ENCODE data around the gene PLPPR1. TPM values are rescaled to one million over a fixed set of nuclear protein-coding genes. Genes with fewer than 3 reads are reported as not detected.

PLPPR1 gene
- total RNA-seq, 1 experiment from 2014 or later: not detected

DNA sequence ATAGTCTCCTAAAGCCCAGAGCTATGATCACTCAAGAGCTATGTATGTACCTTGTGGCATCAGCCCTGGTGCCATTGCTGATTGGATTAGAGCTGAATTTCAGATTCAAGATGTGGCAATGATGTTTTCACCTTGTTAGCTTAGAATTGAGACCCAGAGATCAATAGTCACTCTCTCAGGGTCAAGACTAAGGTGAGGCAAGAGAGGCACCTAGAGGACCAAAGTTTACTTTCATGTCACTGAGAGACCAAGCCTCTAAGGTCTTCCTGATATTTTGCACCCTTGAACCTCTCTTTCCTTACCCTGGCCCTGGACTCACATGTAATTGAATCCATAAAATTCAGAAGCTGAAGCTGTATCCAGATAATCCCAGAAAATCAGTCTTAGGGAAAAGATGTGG, 313.4 kb downstream of the PLPPR1 start:
- ChIA-PET CTCF (interaction anchor here (1.2 kb wide), 1 partner anchor 8 kb away, joined by 3 read pairs; no protein-coding TSS in a partner anchor), POLR2A (no interaction called here), RAD21 (ENCODE audit: low non-redundant PET in 1 of 2, low total read pairs in 2 of 2, uncharacterized antibody in 2 of 2, unreplicated experiment in 2 of 2) (no interaction called here)
- no peaks in the 10 kb centered on the region for H3K4me1 ChIP-seq (ENCODE audit: control insufficient read depth in 1 of 2, insufficient read depth in 2 of 2, low read length in 2 of 2)
- intact Hi-C loops (cut with micrococcal nuclease): no loop called here
- no peaks in the 10 kb centered on the region for H3K9me3 ChIP-seq (ENCODE audit: control insufficient read depth in 1 of 2, insufficient read depth in 1 of 2, low read depth in 1 of 2, low read length in 2 of 2)
- no peaks in the 10 kb centered on the region; the same call in 1 of the 2 replicates for H3K9me2 ChIP-seq (ENCODE audit: insufficient read depth)
- H3K79me2 ChIP-seq (ENCODE audit: insufficient read depth, low read length): no peaks in the 10 kb centered on the region
- no peaks in the 10 kb centered on the region for H4K20me1 ChIP-seq (ENCODE audit: insufficient read depth)
- H3K27ac ChIP-seq (ENCODE audit: low read depth, low read length): no peak overlapping the region
- peaks cover 8% of the 10 kb centered on the region; the same call in 1 of the 2 replicates for H3K27me3 ChIP-seq (ENCODE audit: insufficient read depth, low read length)
- BruUV-seq (replicated peaks): no TSS peak
- TF ChIP-seq EZH2 (IDR thresholded peaks at IDR 0.05): no peak
- TF ChIP-seq JUND (IDR thresholded peaks at IDR 0.05): no peak
- no peak for TF ChIP-seq YY1 (IDR thresholded peaks at IDR 0.05; ENCODE audit: extremely low read depth, insufficient replicate concordance, low read depth, low read length)
- no peak for TF ChIP-seq ELF1 (IDR thresholded peaks at IDR 0.05; ENCODE audit: borderline replicate concordance, low read depth)
- no peak for TF ChIP-seq SIN3A (IDR thresholded peaks at IDR 0.05; ENCODE audit: low read depth)
- no peak overlapping the region for H3K4me2 ChIP-seq (ENCODE audit: low read length)
- no peaks in the 10 kb centered on the region for H3K36me3 ChIP-seq (ENCODE audit: control insufficient read depth in 1 of 2, insufficient read depth in 2 of 2, low read length in 2 of 2)
- ATAC-seq: no peak
- no peak for DNase-seq (ENCODE audit: low read depth, low spot score)
- H3K4me3 ChIP-seq (replicated peaks in 1 of 2; ENCODE audit: low read depth in 1 of 2, low read length in 2 of 2): no peak overlapping the region
- H3K9ac ChIP-seq (ENCODE audit: low read length): no peak overlapping the region
- no peak overlapping the region for H2AFZ ChIP-seq (ENCODE audit: low read depth, low read length, poor library complexity, severe bottlenecking)

DNA sequence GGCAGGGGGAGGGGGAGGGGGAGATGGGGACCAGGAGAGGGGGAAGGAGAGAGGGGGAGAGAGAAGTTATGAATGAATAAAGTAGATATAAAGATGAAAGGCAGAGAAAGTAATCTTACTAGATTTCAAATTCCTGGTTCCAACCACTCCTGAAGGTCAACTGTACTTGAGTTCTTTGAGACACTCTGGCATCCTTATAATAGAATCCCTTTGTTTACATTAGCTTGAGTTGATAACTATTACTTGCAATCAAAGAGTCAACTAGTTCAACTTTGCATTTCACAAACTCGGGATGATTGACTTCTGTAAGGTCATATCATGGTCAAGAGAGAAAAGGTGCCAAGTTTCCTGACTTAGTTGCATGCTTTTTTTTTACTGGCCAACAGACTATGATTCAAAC, 314.1 kb downstream of the PLPPR1 start:
- H3K79me2 ChIP-seq (ENCODE audit: insufficient read depth, low read length): no peaks in the 10 kb centered on the region
- H3K9me2 ChIP-seq (ENCODE audit: insufficient read depth): no peaks in the 10 kb centered on the region; the same call in 1 of the 2 replicates
- H3K9ac ChIP-seq (ENCODE audit: low read length): no peak overlapping the region
- H4K20me1 ChIP-seq (ENCODE audit: insufficient read depth): no peaks in the 10 kb centered on the region
- peaks cover 13% of the 10 kb centered on the region; the same call in 1 of the 2 replicates for H3K27me3 ChIP-seq (ENCODE audit: insufficient read depth, low read length)
- H3K9me3 ChIP-seq (ENCODE audit: control insufficient read depth in 1 of 2, insufficient read depth in 1 of 2, low read depth in 1 of 2, low read length in 2 of 2): no peaks in the 10 kb centered on the region
- no peaks in the 10 kb centered on the region for H3K4me1 ChIP-seq (ENCODE audit: control insufficient read depth in 1 of 2, insufficient read depth in 2 of 2, low read length in 2 of 2)
- no peak for ATAC-seq
- no peak overlapping the region for H2AFZ ChIP-seq (ENCODE audit: low read depth, low read length, poor library complexity, severe bottlenecking)
- no peaks in the 10 kb centered on the region for H3K36me3 ChIP-seq (ENCODE audit: control insufficient read depth in 1 of 2, insufficient read depth in 2 of 2, low read length in 2 of 2)
- no peak overlapping the region for H3K4me2 ChIP-seq (ENCODE audit: low read length)
- H3K4me3 ChIP-seq (replicated peaks in 1 of 2; ENCODE audit: low read depth in 1 of 2, low read length in 2 of 2): no peak overlapping the region
- intact Hi-C loops (cut with micrococcal nuclease): no loop called here
- CTCF ChIA-PET: interaction anchor here (1.2 kb wide), 1 partner anchor 8 kb away, joined by 3 read pairs; no protein-coding TSS in a partner anchor
- RAD21 ChIA-PET (ENCODE audit: low non-redundant PET in 1 of 2, low total read pairs in 2 of 2, uncharacterized antibody in 2 of 2, unreplicated experiment in 2 of 2): no interaction called here
- POLR2A ChIA-PET: no interaction called here
- BruUV-seq (replicated peaks): no TSS peak
- H3K27ac ChIP-seq (ENCODE audit: low read depth, low read length): no peak overlapping the region
- DNase-seq (ENCODE audit: low read depth, low spot score): no peak
- TF ChIP-seq EZH2 (IDR thresholded peaks at IDR 0.05) (no peak), JUND (IDR thresholded peaks at IDR 0.05) (no peak), RAD21 (IDR thresholded peaks at IDR 0.05; ENCODE audit: low read depth) (no peak), POLR2AphosphoS5 (IDR thresholded peaks at IDR 0.05; ENCODE audit: low read depth, low read length) (no peak), ZNF274 (IDR thresholded peaks at IDR 0.05; ENCODE audit: low read depth, low read length) (no peak), POLR2A (IDR thresholded peaks at IDR 0.05; ENCODE audit: borderline replicate concordance, extremely low read depth, insufficient read depth, insufficient read length) (no peak), CEBPB (IDR thresholded peaks at IDR 0.05; ENCODE audit: low read depth) (no peak), SIN3A (IDR thresholded peaks at IDR 0.05; ENCODE audit: low read depth) (no peak), ELF1 (IDR thresholded peaks at IDR 0.05; ENCODE audit: borderline replicate concordance, low read depth) (no peak), EGR1 (IDR thresholded peaks at IDR 0.05; ENCODE audit: low read depth) (no peak), TCF7L2 (IDR thresholded peaks at IDR 0.05; ENCODE audit: borderline replicate concordance, extremely low read depth, insufficient read depth, insufficient read length) (no peak), CBX3 (IDR thresholded peaks at IDR 0.05; ENCODE audit: low read depth) (no peak), FOSL1 (IDR thresholded peaks at IDR 0.05; ENCODE audit: low read depth) (no peak)
- TF ChIP-seq, protein P1, sequence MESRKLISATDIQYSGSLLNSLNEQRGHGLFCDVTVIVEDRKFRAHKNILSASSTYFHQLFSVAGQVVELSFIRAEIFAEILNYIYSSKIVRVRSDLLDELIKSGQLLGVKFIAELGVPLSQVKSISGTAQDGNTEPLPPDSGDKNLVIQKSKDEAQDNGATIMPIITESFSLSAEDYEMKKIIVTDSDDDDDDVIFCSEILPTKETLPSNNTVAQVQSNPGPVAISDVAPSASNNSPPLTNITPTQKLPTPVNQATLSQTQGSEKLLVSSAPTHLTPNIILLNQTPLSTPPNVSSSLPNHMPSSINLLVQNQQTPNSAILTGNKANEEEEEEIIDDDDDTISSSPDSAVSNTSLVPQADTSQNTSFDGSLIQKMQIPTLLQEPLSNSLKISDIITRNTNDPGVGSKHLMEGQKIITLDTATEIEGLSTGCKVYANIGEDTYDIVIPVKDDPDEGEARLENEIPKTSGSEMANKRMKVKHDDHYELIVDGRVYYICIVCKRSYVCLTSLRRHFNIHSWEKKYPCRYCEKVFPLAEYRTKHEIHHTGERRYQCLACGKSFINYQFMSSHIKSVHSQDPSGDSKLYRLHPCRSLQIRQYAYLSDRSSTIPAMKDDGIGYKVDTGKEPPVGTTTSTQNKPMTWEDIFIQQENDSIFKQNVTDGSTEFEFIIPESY (IDR thresholded peaks at IDR 0.05; ENCODE audit: extremely low read depth, insufficient replicate concordance, low read length): no peak
- TF ChIP-seq, protein P2, sequence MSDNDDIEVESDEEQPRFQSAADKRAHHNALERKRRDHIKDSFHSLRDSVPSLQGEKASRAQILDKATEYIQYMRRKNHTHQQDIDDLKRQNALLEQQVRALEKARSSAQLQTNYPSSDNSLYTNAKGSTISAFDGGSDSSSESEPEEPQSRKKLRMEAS (IDR thresholded peaks at IDR 0.05): no peak
- TF ChIP-seq, protein P3, sequence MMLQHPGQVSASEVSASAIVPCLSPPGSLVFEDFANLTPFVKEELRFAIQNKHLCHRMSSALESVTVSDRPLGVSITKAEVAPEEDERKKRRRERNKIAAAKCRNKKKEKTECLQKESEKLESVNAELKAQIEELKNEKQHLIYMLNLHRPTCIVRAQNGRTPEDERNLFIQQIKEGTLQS (IDR thresholded peaks at IDR 0.05): no peak
